ENCODE measurements around the gene MZT2A.
"Not testable (repeated sequence)": the region's sequence is repeated elsewhere in the genome, so short reads cannot be mapped to it uniquely, and the experiment has no call there.

MZT2A gene

GRCh38 chr2:131492015-131492417 lies at the start of gene MZT2A:
MZT2A (minus strand) TSS chr2:131492397; CDS start chr2:131492376, 21 bp downstream.
- DNase-seq (ENCODE audit: low read depth in 1 of 2, low spot score in 1 of 2), result not testable (repeated sequence)

- DNase-seq (ENCODE audit: low read depth in 1 of 2, low spot score in 1 of 2), result not testable (repeated sequence)
These were observed 46.7 kb upstream of the MZT2A start for GRCh38 chr2:131538856-131539255.

GRCh38 chr2:131536841-131537240 lies 44.6 kb upstream of the MZT2A start:
- DNase-seq (ENCODE audit: low read depth in 1 of 2, low spot score in 1 of 2), result not testable (repeated sequence)

GRCh38 chr2:131535951-131536826 lies 44.0 kb upstream of the MZT2A start:
- not testable (repeated sequence) for DNase-seq (ENCODE audit: low read depth in 1 of 2, low spot score in 1 of 2)

GRCh38 chr2:131535526-131535925 lies 43.3 kb upstream of the MZT2A start:
- DNase-seq (ENCODE audit: low read depth in 1 of 2, low spot score in 1 of 2), result no peak

- DNase-seq (ENCODE audit: low read depth in 1 of 2, low spot score in 1 of 2), result not testable (repeated sequence)
These were observed 42.8 kb upstream of the MZT2A start for GRCh38 chr2:131534965-131535364.

GRCh38 chr2:131534317-131534672 lies 42.1 kb upstream of the MZT2A start:
- DNase-seq (ENCODE audit: low read depth in 1 of 2, low spot score in 1 of 2), result not testable (repeated sequence)

GRCh38 chr2:131533609-131534316 lies 41.6 kb upstream of the MZT2A start:
- DNase-seq (ENCODE audit: low read depth in 1 of 2, low spot score in 1 of 2), result not testable (repeated sequence)

GRCh38 chr2:131532723-131533608 lies 40.8 kb upstream of the MZT2A start:
- DNase-seq (ENCODE audit: low read depth in 1 of 2, low spot score in 1 of 2), result not testable (repeated sequence)

GRCh38 chr2:131531547-131532185 lies 39.5 kb upstream of the MZT2A start:
- not testable (repeated sequence) for DNase-seq (ENCODE audit: low read depth in 1 of 2, low spot score in 1 of 2)

- DNase-seq (ENCODE audit: low read depth in 1 of 2, low spot score in 1 of 2), result not testable (repeated sequence)
These were observed 38.6 kb upstream of the MZT2A start for GRCh38 chr2:131530626-131531344.

GRCh38 chr2:131529864-131530445 lies 37.8 kb upstream of the MZT2A start:
- DNase-seq (ENCODE audit: low read depth in 1 of 2, low spot score in 1 of 2), result not testable (repeated sequence)

GRCh38 chr2:131528981-131529863 lies 37.0 kb upstream of the MZT2A start:
- DNase-seq (ENCODE audit: low read depth in 1 of 2, low spot score in 1 of 2), result not testable (repeated sequence)

GRCh38 chr2:131527131-131528001 lies 35.2 kb upstream of the MZT2A start, which contains the start of gene CCDC74A:
CCDC74A (plus strand) TSS chr2:131527888; CDS start chr2:131527971, 83 bp downstream.
- peak; percentile 65 to 66 for DNase-seq (ENCODE audit: low read depth in 1 of 2, low spot score in 1 of 2)

GRCh38 chr2:131525256-131525655 lies 33.1 kb upstream of the MZT2A start:
- not testable (repeated sequence) for DNase-seq (ENCODE audit: low read depth in 1 of 2, low spot score in 1 of 2)

- DNase-seq (ENCODE audit: low read depth in 1 of 2, low spot score in 1 of 2), result no peak
These were observed 30.0 kb upstream of the MZT2A start for GRCh38 chr2:131521961-131522781.

GRCh38 chr2:131521524-131521923 lies 29.3 kb upstream of the MZT2A start:
- not testable (repeated sequence) for DNase-seq (ENCODE audit: low read depth in 1 of 2, low spot score in 1 of 2)

Measured in stimulated activated CD4-positive, alpha-beta T cell treated with anti-CD3 and anti-CD28 coated beads, Interleukin-15, amount 100 ng/mL, for 1 hour (primary cell).